WTC11 (cell line): ENCODE results near the gene SPG21. TPM values are rescaled to one million over a fixed set of nuclear protein-coding genes. Genes with fewer than 3 reads are reported as not detected.
A peak's percentile ranks its signal among the peaks of the same experiment; 100 is the strongest.

Experiments
- ATAC-seq: fragments of 200-7000 bp; cut with Tn5 transposase; 2 replicates; pipeline ENCODE4 v1.10.0; 2021; ENCODE audit warnings: mild to moderate bottlenecking, moderate library complexity
- CTCF ChIA-PET: fragments of 300-600 bp; sonication (Branson Sonifier 250); formaldehyde crosslinking; loops from one replicate; lab custom pipeline; 2021; ENCODE audit warnings: antibody characterized with exemption; lab: Charles Lee
- POLR2A ChIA-PET: fragments of 350-600 bp; sonication (Branson Sonifier 250); formaldehyde crosslinking; loops from one replicate; lab custom pipeline; 2021; ENCODE audit warnings: antibody characterized with exemption; lab: Charles Lee
- DNase-seq: peaks from one replicate; pipeline ENCODE4 v3.0.0; 2021; ENCODE audit warnings: low spot score
- H3K27ac Mint-ChIP-seq: 2 replicates; pipeline ENCODE4 v1.8.0; 2021; ENCODE audit warnings: mixed read lengths
- H3K27me3 Mint-ChIP-seq: 2 replicates; pipeline ENCODE4 v1.8.0; 2021; ENCODE audit warnings: low read depth, mild to moderate bottlenecking, moderate library complexity, mixed read lengths
- H3K36me3 Mint-ChIP-seq: 2 replicates; pipeline ENCODE4 v1.8.0; 2021; ENCODE audit warnings: mixed read lengths
- H3K4me1 Mint-ChIP-seq: 2 replicates; pipeline ENCODE4 v1.8.0; 2022; ENCODE audit warnings: mixed read lengths
- H3K4me3 Mint-ChIP-seq: 2 replicates; pipeline ENCODE4 v1.8.0; 2021; ENCODE audit warnings: mild to moderate bottlenecking, moderate library complexity, mixed read lengths
- H3K9me3 Mint-ChIP-seq: 2 replicates; pipeline ENCODE4 v1.8.0; 2021; ENCODE audit warnings: mixed read lengths
- ATF1 ChIP-seq: sonication (generic); formaldehyde crosslinking; IDR thresholded peaks from 2 replicates; pipeline ENCODE4 v1.8.1; 2023; ENCODE audit warnings: mild to moderate bottlenecking, moderate library complexity, missing genetic modification reagents
- CREM ChIP-seq: sonication (generic); formaldehyde crosslinking; IDR thresholded peaks from 2 replicates; pipeline ENCODE4 v1.8.1; 2022; ENCODE audit warnings: mild to moderate bottlenecking, missing genetic modification reagents, moderate library complexity
- ETV6 ChIP-seq: sonication (generic); formaldehyde crosslinking; IDR thresholded peaks from 2 replicates; pipeline ENCODE4 v1.8.1; 2022; ENCODE audit warnings: mild to moderate bottlenecking, missing genetic modification reagents
- GRHL2 ChIP-seq: fragments of 250-450 bp; sonication (Bioruptor Pico); IDR thresholded peaks from 2 replicates; pipeline ENCODE4 v1.8.0; 2022; ENCODE audit warnings: mild to moderate bottlenecking, moderate library complexity; ENCODE audit not compliant: insufficient replicate concordance, severe bottlenecking
- NR2C2 ChIP-seq: sonication (generic); formaldehyde crosslinking; IDR thresholded peaks from 2 replicates; pipeline ENCODE4 v1.8.0; 2022; ENCODE audit warnings: mild to moderate bottlenecking, missing genetic modification reagents
- NR3C1 ChIP-seq: sonication (generic); formaldehyde crosslinking; conservative IDR thresholded peaks from 2 replicates; pipeline ENCODE4 v1.8.1; 2023; ENCODE audit warnings: low read depth, mild to moderate bottlenecking, missing genetic modification reagents
- TEAD1 ChIP-seq: sonication (generic); formaldehyde crosslinking; IDR thresholded peaks from 2 replicates; pipeline ENCODE4 v1.8.0; 2022; ENCODE audit warnings: mild to moderate bottlenecking, missing genetic modification reagents
- ZNF232 ChIP-seq: sonication (generic); formaldehyde crosslinking; IDR thresholded peaks from 2 replicates; pipeline ENCODE4 v1.8.0; 2022; ENCODE audit warnings: mild to moderate bottlenecking, missing genetic modification reagents
- ZNF263 ChIP-seq: sonication (generic); formaldehyde crosslinking; IDR thresholded peaks from 2 replicates; pipeline ENCODE4 v1.8.1; 2022; ENCODE audit warnings: low read depth, mild to moderate bottlenecking, moderate library complexity, missing genetic modification reagents
- total RNA-seq: library from RNA; stranded (reverse); gene quantifications from 3 replicates; pipeline ENCODE4 v1.2.3, GENCODE V29; 2021
- TF ChIP-seq, protein P1 (sequence below): sonication (generic); formaldehyde crosslinking; IDR thresholded peaks from 2 replicates; pipeline ENCODE4 v1.8.1; 2022; ENCODE audit warnings: mild to moderate bottlenecking, missing genetic modification reagents, moderate library complexity, borderline replicate concordance
- TF ChIP-seq, protein P2 (sequence below): sonication (generic); formaldehyde crosslinking; IDR thresholded peaks from 2 replicates; pipeline ENCODE4 v1.8.0; 2023; ENCODE audit warnings: mild to moderate bottlenecking, missing genetic modification reagents
- TF ChIP-seq, protein P3 (sequence below): fragments of 250-450 bp; sonication (Bioruptor Pico); IDR thresholded peaks from 2 replicates; pipeline ENCODE4 v1.8.0; 2021; ENCODE audit warnings: mild to moderate bottlenecking
- TF ChIP-seq, protein P4 (sequence below): sonication (generic); formaldehyde crosslinking; IDR thresholded peaks from 2 replicates; pipeline ENCODE4 v1.8.1; 2022; ENCODE audit warnings: missing genetic modification reagents, borderline replicate concordance
- TF ChIP-seq, protein P5 (sequence below): fragments of 250-450 bp; sonication (Bioruptor Pico); IDR thresholded peaks from 2 replicates; pipeline ENCODE4 v1.9.0; 2021; ENCODE audit warnings: mild to moderate bottlenecking
- TF ChIP-seq, protein P6 (sequence below): fragments of 250-450 bp; sonication (Bioruptor Pico); IDR thresholded peaks from 2 replicates; pipeline ENCODE4 v1.9.0; 2021; ENCODE audit warnings: mild to moderate bottlenecking, borderline replicate concordance

Gene SPG21
- total RNA-seq, 1 experiment from 2014 or later: 69.9 TPM

DNA sequence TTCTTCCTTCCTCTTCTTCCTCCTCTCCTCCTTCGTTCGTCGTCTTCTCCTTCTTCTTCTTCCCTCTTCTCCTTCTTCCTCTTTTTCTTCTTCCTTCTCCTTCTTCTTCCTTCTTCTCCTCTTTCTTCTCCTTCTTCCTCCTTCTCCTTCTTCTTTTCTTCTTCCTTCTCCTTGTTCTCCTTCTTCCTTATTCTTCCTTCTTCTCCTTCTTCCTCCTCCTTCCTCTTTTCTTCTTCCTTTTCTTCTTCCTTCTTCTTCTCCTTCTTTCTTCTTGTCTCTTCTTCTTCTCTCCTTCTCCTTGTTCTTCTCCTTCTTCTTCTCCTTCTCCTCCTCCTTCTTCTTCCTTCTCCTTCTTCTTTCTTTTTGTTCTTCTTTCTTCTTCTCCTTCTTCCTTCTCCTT, 35.3 kb downstream of the SPG21 start:
- CTCF ChIA-PET: no interaction called here
- H3K36me3 Mint-ChIP-seq: peaks cover 60% of the 10 kb centered on the region

DNA sequence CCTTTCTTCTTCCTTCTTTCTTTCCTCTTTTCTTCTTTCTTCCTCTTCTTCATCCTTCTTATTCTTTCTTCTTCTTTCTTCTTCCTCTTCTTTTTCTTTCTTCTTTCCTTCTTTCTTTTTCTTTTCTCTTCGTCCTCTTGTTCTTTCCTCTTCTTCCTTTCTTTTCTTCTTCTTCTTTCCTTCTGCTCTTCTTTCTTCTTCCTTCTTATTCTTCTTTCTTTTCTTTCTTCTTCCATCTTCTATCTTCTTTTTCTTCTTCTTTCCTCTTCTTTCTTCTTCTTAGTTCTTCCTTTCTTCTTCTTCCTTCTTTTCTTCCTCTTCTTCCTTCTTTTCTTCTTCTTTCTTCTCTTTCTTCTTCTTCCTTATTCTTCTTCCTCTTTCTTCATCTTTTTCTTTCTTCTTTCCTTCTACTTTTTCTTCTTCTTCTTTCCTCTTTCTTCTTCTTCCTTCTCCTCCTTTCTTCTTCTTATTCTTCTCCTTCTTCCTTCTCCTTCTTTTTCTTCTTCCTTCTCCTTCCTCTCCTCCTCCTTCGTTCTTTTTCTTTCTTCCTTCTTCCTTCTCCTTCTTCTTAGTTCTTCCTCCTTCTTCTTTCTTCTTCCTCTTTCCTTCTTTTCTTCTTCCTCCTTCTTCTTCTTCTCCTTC, 37.8 kb downstream of the SPG21 start:
- H3K4me1 Mint-ChIP-seq: 0 out of 2 replicates have a peak, but pooled peaks cover 4% of the 10 kb centered on the region
- no peak overlapping the region for H3K4me3 Mint-ChIP-seq
- peaks cover 46% of the 10 kb centered on the region for H3K9me3 Mint-ChIP-seq
- no peak for ATAC-seq
- H3K36me3 Mint-ChIP-seq: peaks cover 61% of the 10 kb centered on the region
- no peak for DNase-seq
- no peak overlapping the region for H3K27ac Mint-ChIP-seq
- H3K27me3 Mint-ChIP-seq: peaks cover 14% of the 10 kb centered on the region
- ChIA-PET CTCF (no interaction called here), POLR2A (no interaction called here)
- TF ChIP-seq ETV6 (CRISPR knock-in tag) (no peak), GRHL2 (CRISPR knock-in tag) (no peak), CREM (CRISPR knock-in tag) (no peak), ATF1 (no peak), NR3C1 (CRISPR knock-in tag) (no peak), TEAD1 (no peak), ZNF263 (CRISPR knock-in tag) (no peak), NR2C2 (CRISPR knock-in tag) (no peak)
- TF ChIP-seq, protein P1, sequence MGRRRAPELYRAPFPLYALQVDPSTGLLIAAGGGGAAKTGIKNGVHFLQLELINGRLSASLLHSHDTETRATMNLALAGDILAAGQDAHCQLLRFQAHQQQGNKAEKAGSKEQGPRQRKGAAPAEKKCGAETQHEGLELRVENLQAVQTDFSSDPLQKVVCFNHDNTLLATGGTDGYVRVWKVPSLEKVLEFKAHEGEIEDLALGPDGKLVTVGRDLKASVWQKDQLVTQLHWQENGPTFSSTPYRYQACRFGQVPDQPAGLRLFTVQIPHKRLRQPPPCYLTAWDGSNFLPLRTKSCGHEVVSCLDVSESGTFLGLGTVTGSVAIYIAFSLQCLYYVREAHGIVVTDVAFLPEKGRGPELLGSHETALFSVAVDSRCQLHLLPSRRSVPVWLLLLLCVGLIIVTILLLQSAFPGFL (CRISPR knock-in tag): no peak
- TF ChIP-seq, protein P2, sequence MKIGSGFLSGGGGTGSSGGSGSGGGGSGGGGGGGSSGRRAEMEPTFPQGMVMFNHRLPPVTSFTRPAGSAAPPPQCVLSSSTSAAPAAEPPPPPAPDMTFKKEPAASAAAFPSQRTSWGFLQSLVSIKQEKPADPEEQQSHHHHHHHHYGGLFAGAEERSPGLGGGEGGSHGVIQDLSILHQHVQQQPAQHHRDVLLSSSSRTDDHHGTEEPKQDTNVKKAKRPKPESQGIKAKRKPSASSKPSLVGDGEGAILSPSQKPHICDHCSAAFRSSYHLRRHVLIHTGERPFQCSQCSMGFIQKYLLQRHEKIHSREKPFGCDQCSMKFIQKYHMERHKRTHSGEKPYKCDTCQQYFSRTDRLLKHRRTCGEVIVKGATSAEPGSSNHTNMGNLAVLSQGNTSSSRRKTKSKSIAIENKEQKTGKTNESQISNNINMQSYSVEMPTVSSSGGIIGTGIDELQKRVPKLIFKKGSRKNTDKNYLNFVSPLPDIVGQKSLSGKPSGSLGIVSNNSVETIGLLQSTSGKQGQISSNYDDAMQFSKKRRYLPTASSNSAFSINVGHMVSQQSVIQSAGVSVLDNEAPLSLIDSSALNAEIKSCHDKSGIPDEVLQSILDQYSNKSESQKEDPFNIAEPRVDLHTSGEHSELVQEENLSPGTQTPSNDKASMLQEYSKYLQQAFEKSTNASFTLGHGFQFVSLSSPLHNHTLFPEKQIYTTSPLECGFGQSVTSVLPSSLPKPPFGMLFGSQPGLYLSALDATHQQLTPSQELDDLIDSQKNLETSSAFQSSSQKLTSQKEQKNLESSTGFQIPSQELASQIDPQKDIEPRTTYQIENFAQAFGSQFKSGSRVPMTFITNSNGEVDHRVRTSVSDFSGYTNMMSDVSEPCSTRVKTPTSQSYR (CRISPR knock-in tag): no peak
- TF ChIP-seq, protein P3, sequence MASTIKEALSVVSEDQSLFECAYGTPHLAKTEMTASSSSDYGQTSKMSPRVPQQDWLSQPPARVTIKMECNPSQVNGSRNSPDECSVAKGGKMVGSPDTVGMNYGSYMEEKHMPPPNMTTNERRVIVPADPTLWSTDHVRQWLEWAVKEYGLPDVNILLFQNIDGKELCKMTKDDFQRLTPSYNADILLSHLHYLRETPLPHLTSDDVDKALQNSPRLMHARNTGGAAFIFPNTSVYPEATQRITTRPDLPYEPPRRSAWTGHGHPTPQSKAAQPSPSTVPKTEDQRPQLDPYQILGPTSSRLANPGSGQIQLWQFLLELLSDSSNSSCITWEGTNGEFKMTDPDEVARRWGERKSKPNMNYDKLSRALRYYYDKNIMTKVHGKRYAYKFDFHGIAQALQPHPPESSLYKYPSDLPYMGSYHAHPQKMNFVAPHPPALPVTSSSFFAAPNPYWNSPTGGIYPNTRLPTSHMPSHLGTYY (CRISPR knock-in tag): no peak

More for the DNA sequence above, 35.3 kb downstream of the SPG21 start:
- TF ChIP-seq, protein P4, sequence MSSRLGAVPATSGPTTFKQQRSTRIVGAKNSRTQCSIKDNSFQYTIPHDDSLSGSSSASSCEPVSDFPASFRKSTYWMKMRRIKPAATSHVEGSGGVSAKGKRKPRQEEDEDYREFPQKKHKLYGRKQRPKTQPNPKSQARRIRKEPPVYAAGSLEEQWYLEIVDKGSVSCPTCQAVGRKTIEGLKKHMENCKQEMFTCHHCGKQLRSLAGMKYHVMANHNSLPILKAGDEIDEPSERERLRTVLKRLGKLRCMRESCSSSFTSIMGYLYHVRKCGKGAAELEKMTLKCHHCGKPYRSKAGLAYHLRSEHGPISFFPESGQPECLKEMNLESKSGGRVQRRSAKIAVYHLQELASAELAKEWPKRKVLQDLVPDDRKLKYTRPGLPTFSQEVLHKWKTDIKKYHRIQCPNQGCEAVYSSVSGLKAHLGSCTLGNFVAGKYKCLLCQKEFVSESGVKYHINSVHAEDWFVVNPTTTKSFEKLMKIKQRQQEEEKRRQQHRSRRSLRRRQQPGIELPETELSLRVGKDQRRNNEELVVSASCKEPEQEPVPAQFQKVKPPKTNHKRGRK (CRISPR knock-in tag): peak; percentile 83; the same call in 1 of the 2 replicates
- TF ChIP-seq, protein P5, sequence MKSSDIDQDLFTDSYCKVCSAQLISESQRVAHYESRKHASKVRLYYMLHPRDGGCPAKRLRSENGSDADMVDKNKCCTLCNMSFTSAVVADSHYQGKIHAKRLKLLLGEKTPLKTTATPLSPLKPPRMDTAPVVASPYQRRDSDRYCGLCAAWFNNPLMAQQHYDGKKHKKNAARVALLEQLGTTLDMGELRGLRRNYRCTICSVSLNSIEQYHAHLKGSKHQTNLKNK: no peak
- TF ChIP-seq ZNF232 (CRISPR knock-in tag): no peak
- TF ChIP-seq, protein P6, sequence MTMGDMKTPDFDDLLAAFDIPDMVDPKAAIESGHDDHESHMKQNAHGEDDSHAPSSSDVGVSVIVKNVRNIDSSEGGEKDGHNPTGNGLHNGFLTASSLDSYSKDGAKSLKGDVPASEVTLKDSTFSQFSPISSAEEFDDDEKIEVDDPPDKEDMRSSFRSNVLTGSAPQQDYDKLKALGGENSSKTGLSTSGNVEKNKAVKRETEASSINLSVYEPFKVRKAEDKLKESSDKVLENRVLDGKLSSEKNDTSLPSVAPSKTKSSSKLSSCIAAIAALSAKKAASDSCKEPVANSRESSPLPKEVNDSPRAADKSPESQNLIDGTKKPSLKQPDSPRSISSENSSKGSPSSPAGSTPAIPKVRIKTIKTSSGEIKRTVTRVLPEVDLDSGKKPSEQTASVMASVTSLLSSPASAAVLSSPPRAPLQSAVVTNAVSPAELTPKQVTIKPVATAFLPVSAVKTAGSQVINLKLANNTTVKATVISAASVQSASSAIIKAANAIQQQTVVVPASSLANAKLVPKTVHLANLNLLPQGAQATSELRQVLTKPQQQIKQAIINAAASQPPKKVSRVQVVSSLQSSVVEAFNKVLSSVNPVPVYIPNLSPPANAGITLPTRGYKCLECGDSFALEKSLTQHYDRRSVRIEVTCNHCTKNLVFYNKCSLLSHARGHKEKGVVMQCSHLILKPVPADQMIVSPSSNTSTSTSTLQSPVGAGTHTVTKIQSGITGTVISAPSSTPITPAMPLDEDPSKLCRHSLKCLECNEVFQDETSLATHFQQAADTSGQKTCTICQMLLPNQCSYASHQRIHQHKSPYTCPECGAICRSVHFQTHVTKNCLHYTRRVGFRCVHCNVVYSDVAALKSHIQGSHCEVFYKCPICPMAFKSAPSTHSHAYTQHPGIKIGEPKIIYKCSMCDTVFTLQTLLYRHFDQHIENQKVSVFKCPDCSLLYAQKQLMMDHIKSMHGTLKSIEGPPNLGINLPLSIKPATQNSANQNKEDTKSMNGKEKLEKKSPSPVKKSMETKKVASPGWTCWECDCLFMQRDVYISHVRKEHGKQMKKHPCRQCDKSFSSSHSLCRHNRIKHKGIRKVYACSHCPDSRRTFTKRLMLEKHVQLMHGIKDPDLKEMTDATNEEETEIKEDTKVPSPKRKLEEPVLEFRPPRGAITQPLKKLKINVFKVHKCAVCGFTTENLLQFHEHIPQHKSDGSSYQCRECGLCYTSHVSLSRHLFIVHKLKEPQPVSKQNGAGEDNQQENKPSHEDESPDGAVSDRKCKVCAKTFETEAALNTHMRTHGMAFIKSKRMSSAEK (CRISPR knock-in tag): no peak
- H3K4me3 Mint-ChIP-seq: no peak overlapping the region
- peaks cover 14% of the 10 kb centered on the region for H3K27me3 Mint-ChIP-seq
- H3K27ac Mint-ChIP-seq: no peak overlapping the region
- DNase-seq (no peak), ATAC-seq (no peak)
- H3K9me3 Mint-ChIP-seq: peaks cover 46% of the 10 kb centered on the region
- H3K4me1 Mint-ChIP-seq: 0 out of 2 replicates have a peak, but pooled peaks cover 3% of the 10 kb centered on the region
- POLR2A ChIA-PET: no interaction called here
